ENCODE results near the gene NFATC2IP.
"Not testable (repeated sequence)": the region's sequence is repeated elsewhere in the genome, so short reads cannot be mapped to it uniquely, and the experiment has no call there.

NFATC2IP gene

DNA sequence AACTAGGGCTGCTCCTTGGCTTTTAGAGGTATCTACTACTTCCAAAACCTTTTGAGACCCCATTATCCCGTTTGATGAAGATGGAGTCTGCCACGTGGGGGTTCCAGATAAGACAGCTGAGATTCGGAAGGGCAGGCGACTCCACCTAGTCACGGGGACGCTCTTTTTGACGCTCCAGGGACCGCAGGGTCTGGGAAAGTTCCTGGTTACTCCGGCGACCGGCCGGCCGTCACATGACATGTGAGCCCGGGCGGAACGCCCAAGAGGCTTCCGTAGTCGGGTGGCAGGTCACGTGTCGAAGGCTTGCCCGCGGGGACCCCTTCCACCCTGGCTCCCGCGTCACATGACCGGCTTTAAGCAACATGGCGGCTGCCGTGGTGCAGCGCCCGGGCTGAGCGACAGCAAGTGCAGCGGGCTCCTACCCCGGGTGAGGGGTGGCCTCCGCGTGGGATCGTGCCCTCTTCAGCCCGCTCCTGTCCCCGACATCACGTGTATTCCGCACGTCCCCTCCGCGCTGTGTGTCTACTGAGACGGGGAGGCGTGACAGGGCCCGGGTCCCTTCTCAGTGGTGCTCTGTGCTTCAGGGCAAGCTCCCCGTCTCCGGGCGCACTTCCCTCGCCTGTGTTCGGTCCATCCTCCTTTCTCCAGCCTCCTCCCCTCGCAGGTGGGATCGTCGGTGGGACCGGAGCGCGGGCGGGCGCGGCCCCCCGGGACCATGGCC, 23.9 kb downstream of the NFATC2IP start, which contains the start of gene SPNS1:
Gene SPNS1 (plus strand): TSS at position 342 of the 721 bp plus-strand sequence. CDS start 374 bp downstream, at position 716.
- DNase-seq: peak; percentile 96

DNA sequence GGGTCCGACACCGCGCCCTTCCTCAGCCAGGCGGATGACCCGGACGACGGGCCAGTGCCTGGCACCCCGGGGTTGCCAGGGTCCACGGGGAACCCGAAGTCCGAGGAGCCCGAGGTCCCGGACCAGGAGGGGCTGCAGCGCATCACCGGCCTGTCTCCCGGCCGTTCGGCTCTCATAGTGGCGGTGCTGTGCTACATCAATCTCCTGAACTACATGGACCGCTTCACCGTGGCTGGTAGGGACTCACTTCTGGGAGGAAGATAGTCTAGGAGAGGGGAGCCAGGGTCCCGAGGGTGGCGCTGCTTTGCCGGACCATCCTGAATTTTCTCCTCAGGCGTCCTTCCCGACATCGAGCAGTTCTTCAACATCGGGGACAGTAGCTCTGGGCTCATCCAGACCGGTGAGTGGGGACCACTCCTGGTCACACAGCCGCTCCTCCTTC, 24.4 kb downstream of the NFATC2IP start:
- no peak for DNase-seq

DNA sequence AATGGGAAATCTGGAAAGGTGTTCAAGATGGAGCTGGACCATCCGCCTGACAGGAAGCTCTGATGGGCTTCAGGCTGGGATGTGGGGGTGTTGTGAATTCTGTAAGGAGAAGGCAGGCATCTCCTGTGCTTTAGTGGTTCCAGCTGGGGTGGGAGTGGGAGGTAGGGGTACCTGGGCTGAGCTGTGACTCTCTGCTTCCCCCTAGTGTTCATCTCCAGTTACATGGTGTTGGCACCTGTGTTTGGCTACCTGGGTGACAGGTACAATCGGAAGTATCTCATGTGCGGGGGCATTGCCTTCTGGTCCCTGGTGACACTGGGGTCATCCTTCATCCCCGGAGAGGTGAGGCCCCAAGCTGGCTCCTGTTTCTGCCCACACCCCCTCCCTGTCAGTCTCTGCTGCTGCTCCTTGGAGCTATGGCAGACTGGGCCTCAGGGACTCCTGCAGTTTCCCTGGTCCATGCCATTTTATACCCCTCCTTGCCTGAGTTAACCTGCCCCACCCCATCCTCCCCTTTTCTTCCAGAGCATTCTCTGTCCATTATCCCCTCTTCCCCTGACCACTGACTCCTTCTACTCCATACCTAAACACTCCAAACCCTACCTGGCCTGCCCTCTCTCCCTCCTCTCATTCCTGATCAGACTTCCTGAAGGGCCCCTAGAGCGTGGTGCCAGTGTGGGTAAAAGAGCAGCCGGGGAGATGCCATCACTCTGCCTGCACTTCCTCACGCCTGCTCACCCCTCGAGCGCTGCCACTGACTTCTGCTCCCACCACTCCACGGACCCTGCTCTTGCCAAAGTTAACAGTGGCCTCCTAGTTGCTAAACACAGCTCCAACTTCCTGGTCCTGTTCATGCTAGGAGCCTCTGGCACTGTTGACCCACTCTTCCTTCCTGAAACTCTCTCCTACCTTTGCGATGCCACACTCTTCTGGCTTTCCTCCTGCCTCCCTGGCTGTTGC, 27.2 kb downstream of the NFATC2IP start:
- DNase-seq: peak; percentile 24

DNA sequence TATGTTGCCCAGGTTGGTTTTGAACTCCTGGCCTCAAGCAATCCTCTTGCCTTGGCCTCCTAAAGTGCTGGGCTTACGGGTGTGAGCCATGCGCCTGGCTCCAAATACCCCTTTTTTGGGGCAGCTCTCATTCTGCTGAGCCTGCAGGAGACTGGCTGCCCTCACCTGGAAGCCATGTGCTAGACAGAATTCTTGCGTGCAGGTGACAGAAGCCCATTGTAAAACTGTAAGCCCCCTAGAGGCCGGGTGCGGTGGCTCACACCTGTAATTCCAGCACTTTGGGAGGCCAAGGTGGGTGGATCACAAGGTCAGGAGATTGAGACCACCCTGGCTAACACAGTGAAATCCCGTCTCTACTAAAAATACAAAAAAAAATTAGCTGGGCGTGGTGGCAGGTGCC, 29.6 kb downstream of the NFATC2IP start:
- DNase-seq: not testable (repeated sequence)

DNA sequence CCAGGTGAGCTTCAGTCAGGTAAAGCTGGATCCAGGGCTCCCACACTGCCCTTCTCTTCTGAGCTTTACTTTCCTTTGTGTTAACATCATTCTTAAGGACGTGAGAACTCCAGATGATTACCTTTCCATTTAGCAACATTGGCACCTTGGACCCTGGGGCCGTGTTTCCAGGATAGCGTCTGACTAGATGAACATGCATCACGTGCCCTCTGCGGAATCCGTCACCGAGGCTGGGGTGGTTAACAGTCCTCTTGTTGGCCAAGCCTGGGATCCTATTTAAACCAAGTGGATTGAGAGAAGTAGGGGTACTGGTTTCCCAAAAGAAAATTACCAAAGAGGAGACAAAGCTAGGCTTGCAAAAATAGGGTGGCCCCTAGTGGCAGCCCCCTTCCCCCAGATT, 30.2 kb downstream of the NFATC2IP start:
- DNase-seq: no peak

DNA sequence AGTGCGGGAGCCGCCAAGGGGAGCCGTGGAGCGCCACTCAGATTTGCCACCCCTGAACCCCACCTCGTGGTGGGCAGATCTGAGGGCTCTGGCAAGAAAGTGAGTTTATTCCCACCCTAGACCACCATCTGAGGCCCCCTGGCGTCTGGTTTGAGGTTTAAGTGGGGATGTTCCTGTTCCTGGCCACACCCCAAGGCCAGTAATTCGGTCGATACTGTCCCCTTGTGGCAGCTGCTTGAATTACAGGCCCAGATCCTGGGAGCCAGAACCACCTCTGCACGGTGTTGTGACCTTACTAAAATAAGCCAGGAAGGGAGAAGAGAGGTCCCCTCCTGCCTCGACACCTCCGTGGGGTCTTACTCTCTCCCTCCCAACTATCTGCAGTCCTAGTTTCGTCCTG, 30.8 kb downstream of the NFATC2IP start:
- DNase-seq: no peak

DNA sequence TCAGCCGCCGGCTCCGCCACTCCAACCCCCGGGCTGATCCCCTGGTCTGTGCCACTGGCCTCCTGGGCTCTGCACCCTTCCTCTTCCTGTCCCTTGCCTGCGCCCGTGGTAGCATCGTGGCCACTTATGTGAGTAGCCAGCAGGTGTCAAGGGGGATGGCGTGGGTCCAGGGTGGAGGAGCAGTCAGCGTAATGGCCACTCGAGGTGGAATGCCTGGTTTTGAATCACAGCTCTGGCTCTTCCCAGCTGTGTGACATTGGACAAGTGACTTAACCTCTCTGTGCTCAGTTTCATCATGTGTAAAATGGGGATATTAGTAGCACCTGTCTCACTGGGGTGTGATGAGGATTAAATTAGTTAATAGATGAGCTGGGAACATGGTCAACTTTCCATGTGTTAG, 31.7 kb downstream of the NFATC2IP start:
- no peak for DNase-seq

DNA sequence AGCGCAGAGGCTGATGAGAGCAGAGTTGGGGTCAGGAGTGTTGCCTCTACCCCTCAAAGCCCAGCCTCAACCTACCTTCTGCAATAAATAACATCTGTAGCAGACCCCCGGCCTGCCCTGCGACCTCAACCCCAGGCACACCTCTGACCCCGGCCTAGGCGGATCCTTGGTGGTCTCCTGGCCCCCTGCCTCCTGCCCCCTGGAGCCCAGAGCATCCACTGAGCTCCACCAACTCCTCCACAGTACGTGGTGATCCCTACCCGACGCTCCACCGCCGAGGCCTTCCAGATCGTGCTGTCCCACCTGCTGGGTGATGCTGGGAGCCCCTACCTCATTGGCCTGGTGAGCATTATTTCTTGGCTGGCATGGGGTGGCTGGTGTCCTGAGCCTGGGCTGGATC, 32.2 kb downstream of the NFATC2IP start:
- no peak for DNase-seq

DNA sequence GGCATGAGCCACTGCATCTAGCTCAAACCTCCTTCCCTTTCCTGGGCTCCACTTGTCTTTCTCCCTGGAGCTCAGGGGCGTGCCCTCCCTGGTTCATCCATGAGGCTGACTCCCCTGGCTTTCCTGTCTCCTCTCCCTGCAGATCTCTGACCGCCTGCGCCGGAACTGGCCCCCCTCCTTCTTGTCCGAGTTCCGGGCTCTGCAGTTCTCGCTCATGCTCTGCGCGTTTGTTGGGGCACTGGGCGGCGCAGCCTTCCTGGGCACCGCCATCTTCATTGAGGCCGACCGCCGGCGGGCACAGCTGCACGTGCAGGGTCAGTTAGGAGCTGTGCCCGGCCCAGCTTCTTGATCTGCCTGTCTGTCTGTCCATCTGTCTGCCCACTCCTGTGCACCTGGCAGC, 32.9 kb downstream of the NFATC2IP start:
- DNase-seq: no peak

DNA sequence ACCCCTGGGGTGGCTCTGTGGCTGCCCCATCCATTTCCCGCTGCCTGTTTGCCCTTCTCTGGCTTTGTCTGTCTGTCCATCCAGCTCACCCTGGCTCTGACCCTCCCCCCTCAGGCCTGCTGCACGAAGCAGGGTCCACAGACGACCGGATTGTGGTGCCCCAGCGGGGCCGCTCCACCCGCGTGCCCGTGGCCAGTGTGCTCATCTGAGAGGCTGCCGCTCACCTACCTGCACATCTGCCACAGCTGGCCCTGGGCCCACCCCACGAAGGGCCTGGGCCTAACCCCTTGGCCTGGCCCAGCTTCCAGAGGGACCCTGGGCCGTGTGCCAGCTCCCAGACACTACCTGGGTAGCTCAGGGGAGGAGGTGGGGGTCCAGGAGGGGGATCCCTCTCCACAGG, 33.4 kb downstream of the NFATC2IP start:
- DNase-seq: no peak

DNA sequence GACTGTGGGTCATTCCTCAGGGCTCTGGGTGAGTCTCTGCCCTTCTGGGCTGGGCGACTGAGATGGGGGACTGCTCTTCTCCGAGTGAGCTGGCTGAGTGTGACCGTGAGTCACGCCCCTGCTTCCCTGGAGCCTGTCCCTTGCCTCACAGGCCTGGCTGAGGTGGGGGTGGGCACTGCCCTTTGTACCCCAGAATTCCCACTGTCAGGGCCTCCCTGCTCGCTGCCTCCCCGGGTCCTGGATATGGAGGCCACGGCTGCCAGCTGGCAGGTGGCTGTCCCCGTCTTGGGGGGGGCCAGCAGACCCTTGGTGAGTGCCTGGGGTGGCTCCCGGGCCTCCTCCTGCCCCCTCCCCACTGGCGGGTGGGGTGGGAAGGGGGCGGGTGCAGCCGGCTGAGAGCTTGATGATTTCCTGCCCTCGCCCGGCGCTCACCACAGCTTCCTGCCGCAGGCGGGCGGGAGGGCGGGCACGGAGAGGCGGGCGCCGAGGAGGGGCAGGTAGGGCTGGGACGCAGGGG, 33.9 kb downstream of the NFATC2IP start, which contains the start of gene LAT:
Gene LAT (plus strand): TSS at position 434 of the 517 bp plus-strand sequence. CDS start 366 bp downstream, outside the sequence.
- DNase-seq: no peak

DNA sequence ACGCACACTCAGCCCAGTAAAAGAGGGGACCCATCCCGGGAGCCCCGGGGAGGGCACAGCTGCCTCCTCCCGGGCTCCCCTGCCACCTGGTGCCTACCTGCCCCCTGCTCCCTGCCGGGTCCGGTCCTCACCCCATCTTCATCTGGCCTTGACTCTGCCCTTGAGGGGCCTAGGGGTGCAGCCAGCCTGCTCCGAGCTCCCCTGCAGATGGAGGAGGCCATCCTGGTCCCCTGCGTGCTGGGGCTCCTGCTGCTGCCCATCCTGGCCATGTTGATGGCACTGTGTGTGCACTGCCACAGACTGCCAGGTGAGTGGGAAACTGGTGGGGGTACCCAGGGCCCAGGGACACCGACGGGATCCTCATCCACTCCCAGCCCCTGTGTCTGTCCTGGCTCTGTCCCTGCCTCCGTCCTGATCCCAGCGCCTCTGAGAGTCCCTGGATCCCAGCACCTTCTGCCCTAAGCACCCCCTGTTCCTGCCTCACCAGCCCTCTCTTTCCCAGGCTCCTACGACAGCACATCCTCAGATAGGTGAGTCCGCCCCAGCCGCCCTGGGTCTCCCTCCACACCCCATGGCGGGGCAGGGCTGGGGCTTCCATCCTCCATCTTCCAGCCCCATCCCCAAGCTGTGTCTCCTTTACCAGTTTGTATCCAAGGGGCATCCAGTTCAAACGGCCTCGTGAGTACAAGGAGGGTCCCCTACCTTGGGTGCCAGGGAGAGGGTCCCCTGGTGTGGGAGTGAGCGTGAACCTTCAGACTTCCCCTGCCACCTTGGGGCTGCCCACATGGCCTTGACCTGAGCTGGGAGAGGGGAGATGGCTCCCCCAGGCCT, 34.7 kb downstream of the NFATC2IP start:
- DNase-seq: no peak

DNA sequence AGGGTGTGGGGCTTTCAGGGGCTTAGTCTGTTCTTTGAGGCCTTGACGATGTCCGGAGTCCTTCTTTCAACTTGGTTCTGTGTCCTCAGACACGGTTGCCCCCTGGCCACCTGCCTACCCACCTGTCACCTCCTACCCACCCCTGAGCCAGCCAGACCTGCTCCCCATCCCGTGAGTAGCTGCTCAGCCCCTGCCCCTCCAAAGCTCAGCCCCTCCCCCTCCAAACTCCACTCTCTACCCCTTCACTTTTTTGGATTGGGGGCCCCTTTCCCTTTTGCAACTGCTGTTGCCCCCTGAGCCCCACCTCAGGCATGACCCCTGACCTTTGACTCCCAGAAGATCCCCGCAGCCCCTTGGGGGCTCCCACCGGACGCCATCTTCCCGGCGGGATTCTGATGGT, 35.3 kb downstream of the NFATC2IP start:
- no peak for DNase-seq

DNA sequence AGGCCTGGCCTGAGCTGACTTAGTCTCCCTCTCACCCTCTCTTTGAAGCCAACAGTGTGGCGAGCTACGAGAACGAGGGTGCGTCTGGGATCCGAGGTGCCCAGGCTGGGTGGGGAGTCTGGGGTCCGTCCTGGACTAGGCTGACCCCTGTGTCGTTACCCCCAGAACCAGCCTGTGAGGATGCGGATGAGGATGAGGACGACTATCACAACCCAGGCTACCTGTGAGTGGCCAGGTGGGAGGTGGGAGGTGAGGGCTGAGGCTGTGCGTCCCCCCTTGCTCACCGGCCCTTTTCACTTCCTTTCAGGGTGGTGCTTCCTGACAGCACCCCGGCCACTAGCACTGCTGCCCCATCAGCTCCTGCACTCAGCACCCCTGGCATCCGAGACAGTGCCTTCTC, 35.8 kb downstream of the NFATC2IP start:
- no peak for DNase-seq

DNA sequence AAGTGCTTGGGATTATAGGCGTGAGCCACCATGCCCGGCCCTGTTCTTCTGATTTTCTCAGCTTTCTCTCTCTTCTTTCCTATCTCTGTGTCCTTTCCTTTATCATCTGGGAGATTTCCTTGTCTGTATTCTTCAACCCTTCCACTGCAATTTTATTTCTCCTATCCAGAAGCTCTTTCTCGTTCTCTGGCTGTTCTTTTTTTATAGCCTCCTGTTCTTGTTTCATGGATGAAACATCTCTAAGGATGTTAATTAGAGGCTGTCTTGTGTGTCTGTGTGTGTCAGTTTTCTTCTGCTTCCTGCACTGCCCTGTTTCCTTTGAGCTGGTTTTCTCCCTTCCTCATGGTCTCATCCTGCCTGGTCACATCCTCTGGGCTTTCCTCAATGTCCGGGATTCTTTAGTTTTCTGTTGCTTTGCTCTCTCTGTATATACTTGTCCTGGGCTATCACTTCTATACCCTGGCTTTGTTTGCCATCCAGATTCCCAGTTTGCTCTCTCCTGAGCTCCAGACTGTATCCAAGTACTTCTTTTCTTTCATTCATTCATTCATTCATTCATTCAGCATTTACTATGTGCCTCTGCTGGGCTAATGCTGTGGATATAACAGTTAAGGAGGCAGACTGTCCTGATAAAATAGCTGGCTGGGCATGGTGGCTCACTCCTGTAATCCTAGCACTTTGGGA, 36.6 kb downstream of the NFATC2IP start:
- no peak for DNase-seq

DNA sequence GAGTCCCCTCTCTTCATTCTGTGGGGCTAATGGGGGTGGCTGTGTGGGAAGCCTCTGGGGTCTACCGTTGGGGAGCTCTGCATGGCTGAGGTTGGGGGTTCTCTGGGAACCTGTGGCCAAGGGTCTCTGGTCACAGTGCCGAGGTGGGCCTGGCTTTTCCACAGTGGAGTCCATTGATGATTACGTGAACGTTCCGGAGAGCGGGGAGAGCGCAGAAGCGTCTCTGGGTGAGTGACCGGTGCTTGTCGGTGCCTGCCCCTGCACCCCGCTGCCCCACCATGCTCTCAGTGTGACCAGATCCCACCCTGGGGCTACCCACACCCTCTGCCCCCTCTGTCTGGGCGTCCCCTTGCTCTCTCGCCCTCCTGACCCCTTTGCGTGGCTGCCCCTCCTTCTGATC, 38.6 kb downstream of the NFATC2IP start:
- DNase-seq: no peak

DNA sequence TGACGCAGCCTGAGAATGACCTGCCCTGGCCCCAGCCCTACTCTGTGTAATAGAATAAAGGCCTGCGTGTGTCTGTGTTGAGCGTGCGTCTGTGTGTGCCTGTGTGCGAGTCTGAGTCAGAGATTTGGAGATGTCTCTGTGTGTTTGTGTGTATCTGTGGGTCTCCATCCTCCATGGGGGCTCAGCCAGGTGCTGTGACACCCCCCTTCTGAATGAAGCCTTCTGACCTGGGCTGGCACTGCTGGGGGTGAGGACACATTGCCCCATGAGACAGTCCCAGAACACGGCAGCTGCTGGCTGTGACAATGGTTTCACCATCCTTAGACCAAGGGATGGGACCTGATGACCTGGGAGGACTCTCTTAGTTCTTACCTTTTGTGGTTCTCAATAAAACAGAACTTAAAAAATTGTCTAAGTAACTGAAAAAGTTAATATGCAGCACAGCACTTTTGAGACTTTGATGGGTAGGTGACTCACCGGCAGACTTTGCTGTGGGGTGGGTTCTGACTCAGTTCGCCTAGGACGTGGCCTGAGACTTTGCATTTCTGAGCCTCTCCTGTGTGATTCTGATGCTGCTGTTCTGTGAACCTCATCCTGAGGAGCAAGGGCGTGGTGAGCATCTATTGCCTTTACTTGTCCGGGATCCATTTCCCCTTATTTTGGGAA, 39.8 kb downstream of the NFATC2IP start:
- DNase-seq: no peak

DNA sequence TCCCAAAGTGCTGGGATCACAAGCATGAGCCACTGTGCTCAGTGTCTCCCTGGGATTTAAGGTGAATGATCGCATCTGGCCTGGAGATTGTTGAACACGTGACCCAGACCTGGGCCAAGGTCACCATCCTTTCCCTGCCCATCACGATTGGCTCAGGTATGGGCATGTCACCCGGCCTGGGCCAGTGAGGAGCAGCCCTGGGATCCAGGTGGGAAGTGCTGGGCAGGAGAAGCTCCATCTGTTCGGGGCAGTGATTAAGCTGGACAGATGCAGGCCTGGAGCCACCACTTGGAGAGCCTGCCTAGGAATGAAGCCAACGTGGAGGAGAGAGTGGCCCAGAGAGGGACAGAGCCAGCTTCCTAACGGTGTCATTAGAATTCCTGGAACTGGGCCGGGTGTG, 41.0 kb downstream of the NFATC2IP start:
- DNase-seq: no peak

DNA sequence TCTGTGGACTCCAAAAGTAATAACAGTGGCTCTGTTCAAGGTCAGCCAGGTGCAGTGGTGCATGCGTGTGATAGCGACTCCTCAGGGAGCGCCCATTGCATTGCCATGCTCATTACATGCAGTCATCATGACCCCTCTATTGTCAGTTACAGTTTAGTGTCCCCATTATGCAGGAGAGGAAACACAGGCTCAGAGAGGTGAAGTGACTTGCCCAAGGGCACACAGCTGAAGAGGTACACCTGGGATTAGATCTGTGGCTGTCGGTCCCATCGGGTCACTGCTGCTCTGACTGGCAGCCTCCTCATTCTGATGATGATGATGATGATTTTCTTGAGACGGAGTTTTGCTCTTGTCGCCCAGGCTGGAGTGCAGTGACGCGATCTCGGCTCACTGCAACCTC, 41.8 kb downstream of the NFATC2IP start:
- DNase-seq: no peak

DNA sequence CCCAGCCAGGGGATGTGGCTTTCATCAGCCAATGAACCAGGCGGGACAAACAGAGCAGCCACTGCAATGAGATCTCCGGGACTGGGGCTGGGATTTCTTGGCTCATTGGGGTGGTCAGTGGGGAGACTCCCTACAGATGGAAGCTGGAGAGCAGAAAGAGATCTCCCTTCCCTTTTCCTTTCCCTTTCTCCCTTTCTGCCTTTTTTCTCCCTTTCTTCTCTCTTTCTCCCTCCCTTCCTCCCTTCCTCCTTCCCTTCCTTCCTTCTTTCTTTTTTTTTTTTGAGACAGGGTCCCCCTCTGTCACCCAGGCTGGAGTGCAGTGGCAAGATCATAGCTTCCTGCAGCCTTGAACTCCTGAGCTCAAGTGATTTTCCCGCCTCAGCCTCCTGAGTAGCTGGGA, 48.1 kb downstream of the NFATC2IP start:
- no peak for DNase-seq

DNA sequence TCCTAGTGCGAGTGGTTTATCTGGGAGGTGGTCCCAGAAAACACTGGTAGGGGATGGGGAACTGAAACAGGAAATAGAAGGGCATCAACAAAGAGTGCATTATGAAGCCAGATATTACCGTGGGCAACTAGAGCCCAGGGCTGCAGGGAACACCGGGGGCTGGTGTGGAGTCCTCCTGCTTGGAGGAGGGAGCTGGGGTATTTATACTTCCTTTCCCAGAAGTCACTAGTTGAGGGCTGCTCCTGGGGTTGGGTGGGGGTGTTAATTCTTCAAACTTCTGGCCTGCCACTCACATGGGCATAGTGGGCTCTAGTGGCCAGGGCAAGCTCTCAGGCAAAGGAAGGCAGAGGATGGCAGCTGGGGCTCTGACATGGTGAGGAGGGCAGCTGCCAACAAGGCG, 48.8 kb downstream of the NFATC2IP start:
- DNase-seq: no peak

DNA sequence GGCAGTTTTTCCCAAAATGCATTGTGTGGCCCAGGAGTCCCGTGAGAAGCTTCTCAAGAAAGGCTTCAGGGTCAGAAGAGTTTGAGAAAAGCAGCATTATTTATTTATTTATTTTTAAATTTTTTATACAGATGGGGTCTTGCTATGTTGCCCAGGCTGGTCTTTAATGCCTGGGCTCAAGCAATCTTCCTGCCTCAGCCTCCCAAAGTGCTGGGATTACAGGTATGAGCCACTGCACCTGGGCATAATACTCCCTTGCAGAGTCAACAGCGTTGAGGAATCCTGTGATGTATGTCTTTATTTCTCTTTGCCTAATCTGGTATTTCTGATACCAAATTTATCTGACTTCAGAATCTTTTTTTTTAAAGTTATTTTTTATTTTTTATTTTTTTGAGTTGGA, 49.3 kb downstream of the NFATC2IP start:
- no peak for DNase-seq
